CD4-positive, alpha-beta T cell treated with Interleukin-21 for 1 hour (primary cell): ENCODE data around the gene BIRC7.

Experiments used
- DNase-seq: peaks from one replicate; pipeline ENCODE4 v3.0.0-alpha.2; 2020

BIRC7 gene

GRCh38 chr20:63284544-63284949, 48.8 kb downstream of the BIRC7 start:
- DNase-seq: no peak

GRCh38 chr20:63284981-63285524, 49.3 kb downstream of the BIRC7 start:
- DNase-seq: no peak

GRCh38 chr20:63285636-63286615, 50.2 kb downstream of the BIRC7 start:
- no peak for DNase-seq

GRCh38 chr20:63286781-63287696, 51.3 kb downstream of the BIRC7 start:
- no peak for DNase-seq

GRCh38 chr20:63287697-63288580, 52.2 kb downstream of the BIRC7 start:
- no peak for DNase-seq

- no peak for DNase-seq
These were observed 53.0 kb downstream of the BIRC7 start for GRCh38 chr20:63288581-63289251.

GRCh38 chr20:63289311-63290135, 53.8 kb downstream of the BIRC7 start:
- DNase-seq: no peak
